T-helper 2 cell treated with Interferon-gamma antibody and Interleukin-4, amounts not matched to agents 5 μg/mL and 100 μg/mL, for 36 hours (primary cell): ENCODE results near the gene SYT17.

Source experiments
- DNase-seq: peaks from one replicate; pipeline ENCODE4 v3.0.0; 2021; ENCODE audit warnings: low spot score
- H3K27ac Mint-ChIP-seq: one replicate; pipeline ENCODE4 v1.8.0; 2021; ENCODE audit warnings: mild to moderate bottlenecking, mixed read lengths
- H3K27me3 Mint-ChIP-seq: one replicate; pipeline ENCODE4 v1.8.0; 2021; ENCODE audit warnings: low read depth, mixed read lengths
- H3K36me3 Mint-ChIP-seq: one replicate; pipeline ENCODE4 v1.8.0; 2021; ENCODE audit warnings: low read depth, mixed read lengths
- H3K4me1 Mint-ChIP-seq: one replicate; pipeline ENCODE4 v1.8.0; 2021; ENCODE audit warnings: low read depth, mixed read lengths
- H3K4me3 Mint-ChIP-seq: one replicate; pipeline ENCODE4 v1.8.0; 2022; ENCODE audit warnings: mild to moderate bottlenecking, moderate library complexity, mixed read lengths
- H3K9me3 Mint-ChIP-seq: one replicate; pipeline ENCODE4 v1.8.0; 2021; ENCODE audit warnings: mixed read lengths

The SYT17 gene

GRCh38 chr16:19245326-19245925, 77.4 kb downstream of the SYT17 start:
- no peak overlapping the region for H3K4me3 Mint-ChIP-seq
- no peaks in the 10 kb centered on the region for H3K36me3 Mint-ChIP-seq
- no peak overlapping the region for H3K27ac Mint-ChIP-seq
- no peaks in the 10 kb centered on the region for H3K27me3 Mint-ChIP-seq
- H3K4me1 Mint-ChIP-seq, result no peaks in the 10 kb centered on the region
- H3K9me3 Mint-ChIP-seq, result peaks cover 7% of the 10 kb centered on the region
- no peak for DNase-seq

GRCh38 chr16:19252904-19253303, 84.9 kb downstream of the SYT17 start:
- peaks cover 2% of the 10 kb centered on the region for H3K27me3 Mint-ChIP-seq
- no peak for DNase-seq
- H3K27ac Mint-ChIP-seq, result no peak overlapping the region
- H3K4me3 Mint-ChIP-seq, result no peak overlapping the region
- no peaks in the 10 kb centered on the region for H3K36me3 Mint-ChIP-seq
- no peaks in the 10 kb centered on the region for H3K9me3 Mint-ChIP-seq
- no peaks in the 10 kb centered on the region for H3K4me1 Mint-ChIP-seq

- Mint-ChIP-seq H3K27ac (no peak overlapping the region), H3K27me3 (peaks cover 3% of the 10 kb centered on the region), H3K9me3 (no peaks in the 10 kb centered on the region), H3K36me3 (no peaks in the 10 kb centered on the region), H3K4me1 (no peaks in the 10 kb centered on the region), H3K4me3 (no peak overlapping the region)
- DNase-seq, result no peak
Observed at GRCh38 chr16:19254611-19255010, 86.6 kb downstream of the SYT17 start.

- peaks cover 9% of the 10 kb centered on the region for H3K27me3 Mint-ChIP-seq
- DNase-seq, result no peak
- peaks cover 21% of the 10 kb centered on the region for H3K9me3 Mint-ChIP-seq
- H3K4me3 Mint-ChIP-seq, result no peak overlapping the region
- H3K4me1 Mint-ChIP-seq, result no peaks in the 10 kb centered on the region
- H3K36me3 Mint-ChIP-seq, result no peaks in the 10 kb centered on the region
- H3K27ac Mint-ChIP-seq, result no peak overlapping the region
Observed at GRCh38 chr16:19264123-19264673, 96.2 kb downstream of the SYT17 start.

- Mint-ChIP-seq H3K9me3 (peaks cover 23% of the 10 kb centered on the region), H3K36me3 (no peaks in the 10 kb centered on the region), H3K4me3 (no peak overlapping the region), H3K27ac (no peak overlapping the region), H3K4me1 (no peaks in the 10 kb centered on the region), H3K27me3 (peaks cover 5% of the 10 kb centered on the region)
- DNase-seq, result no peak
Observed at GRCh38 chr16:19265380-19265930, 97.4 kb downstream of the SYT17 start.

- no peak overlapping the region for H3K27ac Mint-ChIP-seq
- no peaks in the 10 kb centered on the region for H3K36me3 Mint-ChIP-seq
- H3K4me1 Mint-ChIP-seq, result no peaks in the 10 kb centered on the region
- peaks cover under 1% of the 10 kb centered on the region for H3K27me3 Mint-ChIP-seq
- no peak for DNase-seq
- no peak overlapping the region for H3K4me3 Mint-ChIP-seq
- H3K9me3 Mint-ChIP-seq, result peaks cover 23% of the 10 kb centered on the region
Observed at GRCh38 chr16:19266774-19267173, 98.7 kb downstream of the SYT17 start.

- Mint-ChIP-seq H3K27me3 (no peaks in the 10 kb centered on the region), H3K27ac (no peak overlapping the region), H3K9me3 (peaks cover 23% of the 10 kb centered on the region), H3K4me1 (no peaks in the 10 kb centered on the region), H3K4me3 (no peak overlapping the region), H3K36me3 (no peaks in the 10 kb centered on the region)
- DNase-seq, result no peak
Observed at GRCh38 chr16:19269098-19269497, 101.1 kb downstream of the SYT17 start.

- H3K36me3 Mint-ChIP-seq, result no peaks in the 10 kb centered on the region
- H3K27me3 Mint-ChIP-seq, result no peaks in the 10 kb centered on the region
- H3K9me3 Mint-ChIP-seq, result peaks cover 1% of the 10 kb centered on the region
- H3K4me3 Mint-ChIP-seq, result no peak overlapping the region
- no peak for DNase-seq
- H3K4me1 Mint-ChIP-seq, result no peaks in the 10 kb centered on the region
- H3K27ac Mint-ChIP-seq, result no peak overlapping the region
Observed at GRCh38 chr16:19274165-19274797, 106.2 kb downstream of the SYT17 start.

- H3K4me3 Mint-ChIP-seq, result no peak overlapping the region
- H3K27ac Mint-ChIP-seq, result no peak overlapping the region
- no peaks in the 10 kb centered on the region for H3K4me1 Mint-ChIP-seq
- no peaks in the 10 kb centered on the region for H3K9me3 Mint-ChIP-seq
- H3K36me3 Mint-ChIP-seq, result no peaks in the 10 kb centered on the region
- DNase-seq, result no peak
- H3K27me3 Mint-ChIP-seq, result no peaks in the 10 kb centered on the region
Observed at GRCh38 chr16:19278403-19278802, 110.4 kb downstream of the SYT17 start.

GRCh38 chr16:19281246-19281645, 113.2 kb downstream of the SYT17 start:
- no peak overlapping the region for H3K4me3 Mint-ChIP-seq
- H3K36me3 Mint-ChIP-seq, result no peaks in the 10 kb centered on the region
- H3K9me3 Mint-ChIP-seq, result no peaks in the 10 kb centered on the region
- H3K4me1 Mint-ChIP-seq, result no peaks in the 10 kb centered on the region
- no peaks in the 10 kb centered on the region for H3K27me3 Mint-ChIP-seq
- no peak overlapping the region for H3K27ac Mint-ChIP-seq
- DNase-seq, result no peak

- Mint-ChIP-seq H3K9me3 (no peaks in the 10 kb centered on the region), H3K4me1 (no peaks in the 10 kb centered on the region), H3K27me3 (no peaks in the 10 kb centered on the region), H3K27ac (no peak overlapping the region), H3K36me3 (no peaks in the 10 kb centered on the region), H3K4me3 (no peak overlapping the region)
- DNase-seq, result no peak
Observed at GRCh38 chr16:19282101-19282500, 114.1 kb downstream of the SYT17 start.

GRCh38 chr16:19283637-19284036, 115.6 kb downstream of the SYT17 start:
- Mint-ChIP-seq H3K4me1 (no peaks in the 10 kb centered on the region), H3K27ac (no peak overlapping the region), H3K27me3 (no peaks in the 10 kb centered on the region), H3K4me3 (no peak overlapping the region), H3K9me3 (no peaks in the 10 kb centered on the region), H3K36me3 (no peaks in the 10 kb centered on the region)
- DNase-seq, result no peak

- Mint-ChIP-seq H3K27ac (no peak overlapping the region), H3K9me3 (no peaks in the 10 kb centered on the region), H3K36me3 (no peaks in the 10 kb centered on the region), H3K4me3 (no peak overlapping the region), H3K27me3 (no peaks in the 10 kb centered on the region), H3K4me1 (no peaks in the 10 kb centered on the region)
- DNase-seq, result no peak
Observed at GRCh38 chr16:19284207-19284606, 116.2 kb downstream of the SYT17 start.

- Mint-ChIP-seq H3K27ac (no peak within 1 kb of the TSS), H3K9me3 (no peaks in the 10 kb centered on the region), H3K36me3 (no peaks in the 10 kb centered on the region), H3K4me3 (no peak within 1 kb of the TSS), H3K4me1 (peaks cover 2% of the 10 kb centered on the region), H3K27me3 (no peaks in the 10 kb centered on the region)
- DNase-seq, result no peak
Observed at GRCh38 chr16:19285431-19285830, 117.4 kb downstream of the SYT17 start, which contains the start of gene CLEC19A. Gene CLEC19A, plus strand, starts transcription at chr16:19285731. Its CDS starts 121 bp downstream, at chr16:19285852.
